Measurements from ENCODE around the gene L3MBTL4. TPM values are rescaled to one million over a fixed set of nuclear protein-coding genes. Genes with fewer than 3 reads are reported as not detected.
"Not testable (repeated sequence)": the region's sequence is repeated elsewhere in the genome, so short reads cannot be mapped to it uniquely, and the experiment has no call there.

L3MBTL4 gene
- total RNA-seq, 1 donor from 2014 or later, result 0.89 TPM

- intact Hi-C loops (cut with micrococcal nuclease), result no loop called here
- DNase-seq (no peak), ATAC-seq (no peak)
Observed at GRCh38 chr18:6086731-6087130, 328.0 kb downstream of the L3MBTL4 start.

- DNase-seq (no peak), ATAC-seq (no peak)
- intact Hi-C loops (cut with micrococcal nuclease), result no loop called here
Observed at GRCh38 chr18:6079406-6079805, 335.3 kb downstream of the L3MBTL4 start.

GRCh38 chr18:6078877-6079276 lies 335.8 kb downstream of the L3MBTL4 start:
- ATAC-seq (no peak), DNase-seq (no peak)
- intact Hi-C loops (cut with micrococcal nuclease), result no loop called here

GRCh38 chr18:6072423-6072822 lies 342.3 kb downstream of the L3MBTL4 start:
- intact Hi-C loops (cut with micrococcal nuclease); DNase-seq; ATAC-seq: not testable (repeated sequence)

GRCh38 chr18:6069539-6069938 lies 345.2 kb downstream of the L3MBTL4 start:
- DNase-seq, result no peak
- ATAC-seq, result no peak
- intact Hi-C loops (cut with micrococcal nuclease), result no loop called here

- no peak for DNase-seq
- no peak for ATAC-seq
- intact Hi-C loops (cut with micrococcal nuclease), result no loop called here
Observed at GRCh38 chr18:6069103-6069502, 345.6 kb downstream of the L3MBTL4 start.

- intact Hi-C loops (cut with micrococcal nuclease), result no loop called here
- no peak for DNase-seq
- no peak for ATAC-seq
Observed at GRCh38 chr18:6060149-6060548, 354.6 kb downstream of the L3MBTL4 start.

- intact Hi-C loops (cut with micrococcal nuclease), result no loop called here
- DNase-seq (no peak), ATAC-seq (peak; percentile 9)
Observed at GRCh38 chr18:6059551-6059950, 355.2 kb downstream of the L3MBTL4 start.

- intact Hi-C loops (cut with micrococcal nuclease), result no loop called here
- peak; percentile 72 for DNase-seq
- peak; percentile 97 for ATAC-seq
Observed at GRCh38 chr18:6058941-6059340, 355.8 kb downstream of the L3MBTL4 start.

- DNase-seq (no peak), ATAC-seq (no peak)
- intact Hi-C loops (cut with micrococcal nuclease), result no loop called here
Observed at GRCh38 chr18:6057604-6058003, 357.1 kb downstream of the L3MBTL4 start.

GRCh38 chr18:6056171-6056910 lies 358.4 kb downstream of the L3MBTL4 start:
- DNase-seq (no peak), ATAC-seq (no peak)
- intact Hi-C loops (cut with micrococcal nuclease), result no loop called here

- intact Hi-C loops (cut with micrococcal nuclease), result no loop called here
- ATAC-seq (peak; percentile 21), DNase-seq (no peak)
Observed at GRCh38 chr18:6055711-6056110, 359.0 kb downstream of the L3MBTL4 start.

GRCh38 chr18:6054256-6054842 lies 360.4 kb downstream of the L3MBTL4 start:
- intact Hi-C loops (cut with micrococcal nuclease), result no loop called here
- ATAC-seq (peak; percentile 25), DNase-seq (no peak)

- DNase-seq (no peak), ATAC-seq (no peak)
- intact Hi-C loops (cut with micrococcal nuclease), result no loop called here
Observed at GRCh38 chr18:6052449-6052913, 362.2 kb downstream of the L3MBTL4 start.

- intact Hi-C loops (cut with micrococcal nuclease); DNase-seq; ATAC-seq: not testable (repeated sequence)
Observed at GRCh38 chr18:6047596-6047995, 367.1 kb downstream of the L3MBTL4 start.

- DNase-seq, result no peak
- intact Hi-C loops (cut with micrococcal nuclease), result no loop called here
- ATAC-seq, result no peak
Observed at GRCh38 chr18:6044773-6045172, 369.9 kb downstream of the L3MBTL4 start.

- ATAC-seq, result peak; percentile 58
- no peak for DNase-seq
- intact Hi-C loops (cut with micrococcal nuclease), result no loop called here
Observed at GRCh38 chr18:6044319-6044718, 370.4 kb downstream of the L3MBTL4 start.

- ATAC-seq, result no peak
- intact Hi-C loops (cut with micrococcal nuclease), result no loop called here
- DNase-seq, result no peak
Observed at GRCh38 chr18:6039055-6039454, 375.7 kb downstream of the L3MBTL4 start.

- ATAC-seq (no peak), DNase-seq (no peak)
- intact Hi-C loops (cut with micrococcal nuclease), result no loop called here
Observed at GRCh38 chr18:6031442-6031841, 383.3 kb downstream of the L3MBTL4 start.

GRCh38 chr18:6031002-6031401 lies 383.7 kb downstream of the L3MBTL4 start:
- DNase-seq (no peak), ATAC-seq (no peak)
- intact Hi-C loops (cut with micrococcal nuclease), result no loop called here

GRCh38 chr18:6024745-6025248 lies 389.9 kb downstream of the L3MBTL4 start:
- no peak for DNase-seq
- ATAC-seq, result no peak
- intact Hi-C loops (cut with micrococcal nuclease), result no loop called here

Measured in left ventricle myocardium superior (tissue), 1 donor.